NT2/D1 (cell line): ENCODE data around the gene MTREX.

ENCODE experiments used
- SUZ12 ChIP-seq: IDR thresholded peaks from 2 replicates; pipeline ENCODE4 v1.6.1; 2011; ENCODE audit not compliant: insufficient read length, insufficient read depth; ENCODE audit errors: extremely low read depth
- ZNF274 ChIP-seq: IDR thresholded peaks from 2 replicates; pipeline ENCODE4 v1.6.1; 2011; ENCODE audit warnings: mild to moderate bottlenecking, low read depth, low read length

- TF ChIP-seq SUZ12 (no peak), ZNF274 (no peak)
Observed at GRCh38 chr5:55333017-55333416, 25.2 kb downstream of the MTREX start.
